Activated T-helper 1 cell treated with anti-CD3 and anti-CD28 coated beads, Interleukin-12 subunit alpha, Interleukin-12 subunit beta, Interleukin-2, Interleukin-4 antibody, amounts not matched to agents 30 ng/mL and 10 ng/mL and 1 ng/mL, durations not matched to agents 14 hours and 24 hours and 36 hours (primary cell): ENCODE measurements around the gene CTIF. TPM values are rescaled to one million over a fixed set of nuclear protein-coding genes. Genes with fewer than 3 reads are reported as not detected.
A peak's percentile ranks its signal among the peaks of the same experiment; 100 is the strongest.

Experiments
- DNase-seq: peaks from one replicate; pipeline ENCODE4 v3.0.0; 2021; ENCODE audit warnings: low spot score
- H3K27ac Mint-ChIP-seq: one replicate; pipeline ENCODE4 v1.8.0; 2021; ENCODE audit warnings: mild to moderate bottlenecking, mixed read lengths
- H3K27me3 Mint-ChIP-seq: one replicate; pipeline ENCODE4 v1.8.0; 2022; ENCODE audit warnings: mild to moderate bottlenecking, moderate library complexity, mixed read lengths; ENCODE audit not compliant: insufficient read depth
- H3K36me3 Mint-ChIP-seq: one replicate; pipeline ENCODE4 v1.8.0; 2021; ENCODE audit warnings: low read depth, mixed read lengths
- H3K4me1 Mint-ChIP-seq: one replicate; pipeline ENCODE4 v1.8.0; 2021; ENCODE audit warnings: low read depth, mixed read lengths
- H3K4me3 Mint-ChIP-seq: one replicate; pipeline ENCODE4 v1.8.0; 2021; ENCODE audit warnings: mild to moderate bottlenecking, moderate library complexity, mixed read lengths
- H3K9me3 Mint-ChIP-seq: one replicate; pipeline ENCODE4 v1.8.0; 2021; ENCODE audit warnings: mixed read lengths
- intact Hi-C: fragments of 100-400 bp; cut with micrococcal nuclease; formaldehyde crosslinking; loops from one replicate; pipeline ENCODE4 v1.15.1; 2024
- total RNA-seq: library from RNA; stranded (reverse); gene quantifications from 2 replicates; pipeline ENCODE4 v1.2.3, GENCODE V29; 2022

Gene CTIF
- total RNA-seq, 1 donor from 2014 or later, result 7.2 TPM

DNA sequence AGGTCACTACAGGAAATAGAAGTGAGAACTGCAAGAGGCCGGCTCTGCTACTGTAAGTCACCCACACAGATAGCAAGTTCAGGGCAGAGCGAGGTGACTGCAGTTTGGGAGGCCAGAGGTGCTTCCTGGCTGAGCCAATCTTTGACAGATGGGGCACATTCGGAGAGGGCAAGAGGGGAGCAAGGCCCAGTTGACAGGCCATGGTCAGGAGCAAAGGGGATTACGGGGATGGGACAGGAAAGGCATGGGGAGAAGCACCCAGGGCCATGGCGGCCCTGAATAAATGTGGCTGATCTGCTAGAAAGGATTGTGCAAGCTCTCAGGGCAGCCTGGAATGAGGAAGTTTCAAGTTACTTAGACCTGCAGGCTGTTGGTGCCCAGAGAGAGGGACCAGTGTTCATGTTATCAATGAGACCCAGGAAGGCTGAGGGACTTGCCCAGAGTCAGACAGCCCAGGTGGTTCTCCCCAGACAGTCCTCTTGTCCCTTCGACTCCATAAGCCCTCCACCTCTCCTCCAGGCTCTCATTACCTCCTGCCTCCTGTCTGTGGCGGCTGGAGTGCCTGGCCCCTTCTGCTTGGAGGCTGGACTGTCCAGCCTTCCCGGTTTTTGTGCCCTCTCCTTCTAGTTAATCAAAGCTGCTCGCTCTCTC lies 123.3 kb downstream of the CTIF start:
- peaks cover 4% of the 10 kb centered on the region for H3K27me3 Mint-ChIP-seq
- H3K36me3 Mint-ChIP-seq, result no peaks in the 10 kb centered on the region
- intact Hi-C loops, result loop anchor here (5.0 kb wide), 1 partner anchor 120 kb away; no protein-coding TSS in a partner anchor
- peaks cover 7% of the 10 kb centered on the region for H3K9me3 Mint-ChIP-seq
- no peak overlapping the region for H3K27ac Mint-ChIP-seq
- no peak overlapping the region for H3K4me3 Mint-ChIP-seq
- DNase-seq, result no peak
- H3K4me1 Mint-ChIP-seq, result no peaks in the 10 kb centered on the region

DNA sequence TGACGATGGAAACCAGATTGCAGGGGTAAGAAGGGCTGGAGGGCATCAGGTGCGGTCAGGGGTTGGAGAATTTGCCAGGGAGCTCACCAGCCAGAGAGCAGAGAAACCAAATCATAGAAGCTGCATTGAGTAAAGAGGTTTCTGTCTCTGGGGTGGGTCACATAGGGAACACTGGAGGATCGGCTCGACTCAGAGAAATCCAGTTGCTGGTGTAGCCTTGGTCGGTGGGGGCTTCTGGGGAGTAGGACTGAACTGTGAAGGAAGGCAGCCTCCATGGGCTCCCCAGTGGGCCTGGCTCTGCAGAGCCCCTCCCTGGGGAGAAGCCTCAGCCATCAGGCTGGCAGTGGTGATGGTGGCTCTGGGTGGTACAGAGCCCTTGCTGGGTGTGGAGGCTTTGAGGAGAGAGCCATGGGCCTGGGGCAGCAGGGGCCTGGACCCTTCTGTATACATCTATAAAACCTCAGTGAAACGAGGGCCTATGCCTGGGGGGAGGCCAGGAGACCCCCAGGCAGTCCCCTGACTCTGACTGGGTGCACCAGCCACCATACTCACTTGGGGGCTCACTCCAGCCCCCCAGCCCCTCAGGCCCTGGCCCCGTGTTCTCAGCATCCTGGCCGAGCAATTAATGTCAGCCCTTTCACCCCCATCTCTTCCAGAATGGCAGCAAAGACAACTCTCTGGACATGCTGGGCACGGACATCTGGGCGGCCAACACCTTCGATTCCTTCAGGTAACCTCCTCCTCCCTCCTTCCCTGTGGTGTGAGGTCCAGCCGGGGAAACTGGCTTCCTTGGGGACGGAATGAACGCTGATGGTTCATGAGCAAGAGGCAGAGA lies 124.5 kb downstream of the CTIF start:
- Mint-ChIP-seq H3K4me3 (no peak overlapping the region), H3K27me3 (peaks cover 4% of the 10 kb centered on the region), H3K27ac (no peak overlapping the region), H3K9me3 (peaks cover 7% of the 10 kb centered on the region), H3K36me3 (no peaks in the 10 kb centered on the region), H3K4me1 (no peaks in the 10 kb centered on the region)
- no peak for DNase-seq
- intact Hi-C loops, result loop anchor here (5.0 kb wide), 1 partner anchor 121 kb away; no protein-coding TSS in a partner anchor

DNA sequence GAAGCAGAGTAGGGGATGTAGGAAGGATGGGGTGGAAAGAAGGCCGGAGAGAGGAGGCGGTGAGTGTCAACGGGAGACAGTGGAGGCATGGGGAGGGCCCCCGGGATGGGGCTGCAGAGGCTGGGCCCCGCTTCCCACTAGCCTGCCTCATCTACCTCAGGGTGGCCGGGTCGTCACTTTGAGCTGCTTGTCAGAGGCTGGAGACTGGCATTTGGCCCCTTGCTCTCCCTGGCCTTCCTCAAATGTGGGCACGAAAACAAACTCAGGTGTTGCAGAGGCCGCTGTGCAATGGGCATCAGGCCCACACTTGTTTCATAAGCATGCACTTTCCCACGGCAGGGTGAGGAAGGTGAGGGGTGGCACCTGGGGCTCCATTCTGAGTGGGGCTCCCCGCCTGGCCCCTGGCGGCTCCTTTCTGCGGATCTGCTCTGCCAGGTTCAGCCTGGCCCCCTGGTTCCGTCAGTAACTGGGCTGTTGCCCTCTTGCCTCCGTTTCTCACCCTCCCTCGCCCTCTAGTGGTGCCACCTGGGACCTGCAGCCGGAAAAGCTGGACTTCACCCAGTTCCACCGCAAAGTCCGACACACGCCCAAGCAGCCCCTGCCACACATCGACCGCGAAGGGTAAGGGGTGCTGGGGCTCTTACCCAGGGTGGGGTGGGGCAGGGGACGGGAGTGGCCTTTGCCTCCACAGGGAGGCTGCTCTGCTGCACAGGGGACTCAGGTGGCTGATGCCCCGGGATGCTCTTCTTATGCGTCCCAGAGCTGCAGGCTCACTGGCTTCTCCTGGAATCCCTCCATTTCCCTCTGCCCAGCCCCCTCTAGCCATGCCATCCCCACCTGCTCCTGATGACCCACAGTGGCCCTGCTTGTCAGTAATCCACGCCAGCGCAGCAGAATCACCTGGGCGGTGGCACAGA lies 125.4 kb downstream of the CTIF start:
- peak; percentile 28 for DNase-seq
- intact Hi-C loops, result loop anchor here (1.0 to 5.0 kb wide), 2 partner anchors 122 to 188 kb away; no protein-coding TSS in a partner anchor
- no peak overlapping the region for H3K27ac Mint-ChIP-seq
- H3K36me3 Mint-ChIP-seq, result no peaks in the 10 kb centered on the region
- H3K9me3 Mint-ChIP-seq, result peaks cover 7% of the 10 kb centered on the region
- no peaks in the 10 kb centered on the region for H3K4me1 Mint-ChIP-seq
- H3K4me3 Mint-ChIP-seq, result no peak overlapping the region
- peaks cover 4% of the 10 kb centered on the region for H3K27me3 Mint-ChIP-seq

DNA sequence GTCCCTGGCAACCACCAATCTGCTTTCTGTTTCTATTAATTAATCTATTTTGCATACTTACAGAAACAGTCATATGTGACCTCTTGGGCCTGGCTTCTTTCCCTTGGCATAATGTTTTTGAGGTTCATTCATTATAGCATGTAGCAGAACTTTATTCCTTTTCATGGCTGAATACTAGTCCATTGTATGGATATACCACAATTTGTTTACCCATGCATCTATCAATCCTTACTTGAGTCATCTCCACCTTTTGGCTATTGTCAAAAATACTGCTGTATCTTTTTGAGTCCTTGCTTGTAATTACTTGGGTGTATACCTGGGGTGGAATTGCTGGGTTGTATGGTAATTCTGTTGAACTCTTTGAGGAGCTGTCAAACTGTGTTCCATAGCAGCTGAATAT lies 126.8 kb downstream of the CTIF start:
- Mint-ChIP-seq H3K27me3 (peaks cover 4% of the 10 kb centered on the region), H3K27ac (no peak overlapping the region), H3K9me3 (peaks cover 7% of the 10 kb centered on the region), H3K36me3 (no peaks in the 10 kb centered on the region), H3K4me1 (no peaks in the 10 kb centered on the region), H3K4me3 (no peak overlapping the region)
- intact Hi-C loops, result no loop called here
- no peak for DNase-seq

DNA sequence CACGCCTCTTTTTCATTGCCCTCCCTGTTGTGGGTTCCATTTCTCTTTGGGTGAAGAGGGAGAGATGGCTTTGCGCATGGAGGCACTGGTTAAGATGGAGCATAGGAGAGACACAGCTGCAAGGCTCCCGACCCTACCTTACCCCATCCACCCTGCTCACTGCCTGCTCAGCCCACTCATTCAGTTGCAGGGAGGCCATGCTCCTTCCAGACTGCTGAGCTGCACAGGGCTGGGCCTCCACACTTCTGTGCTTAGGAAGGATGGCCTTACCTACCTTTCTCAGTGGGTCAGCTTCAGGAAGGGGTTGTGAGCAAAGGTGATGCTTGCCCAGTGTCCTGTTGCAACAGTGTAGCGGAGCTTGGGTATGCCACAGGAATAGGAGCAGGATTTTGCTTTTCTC lies 127.8 kb downstream of the CTIF start:
- Mint-ChIP-seq H3K4me1 (no peaks in the 10 kb centered on the region), H3K36me3 (peaks cover under 1% of the 10 kb centered on the region), H3K27ac (no peak overlapping the region), H3K9me3 (peaks cover 12% of the 10 kb centered on the region), H3K4me3 (no peak overlapping the region), H3K27me3 (peaks cover 4% of the 10 kb centered on the region)
- intact Hi-C loops, result no loop called here
- no peak for DNase-seq

DNA sequence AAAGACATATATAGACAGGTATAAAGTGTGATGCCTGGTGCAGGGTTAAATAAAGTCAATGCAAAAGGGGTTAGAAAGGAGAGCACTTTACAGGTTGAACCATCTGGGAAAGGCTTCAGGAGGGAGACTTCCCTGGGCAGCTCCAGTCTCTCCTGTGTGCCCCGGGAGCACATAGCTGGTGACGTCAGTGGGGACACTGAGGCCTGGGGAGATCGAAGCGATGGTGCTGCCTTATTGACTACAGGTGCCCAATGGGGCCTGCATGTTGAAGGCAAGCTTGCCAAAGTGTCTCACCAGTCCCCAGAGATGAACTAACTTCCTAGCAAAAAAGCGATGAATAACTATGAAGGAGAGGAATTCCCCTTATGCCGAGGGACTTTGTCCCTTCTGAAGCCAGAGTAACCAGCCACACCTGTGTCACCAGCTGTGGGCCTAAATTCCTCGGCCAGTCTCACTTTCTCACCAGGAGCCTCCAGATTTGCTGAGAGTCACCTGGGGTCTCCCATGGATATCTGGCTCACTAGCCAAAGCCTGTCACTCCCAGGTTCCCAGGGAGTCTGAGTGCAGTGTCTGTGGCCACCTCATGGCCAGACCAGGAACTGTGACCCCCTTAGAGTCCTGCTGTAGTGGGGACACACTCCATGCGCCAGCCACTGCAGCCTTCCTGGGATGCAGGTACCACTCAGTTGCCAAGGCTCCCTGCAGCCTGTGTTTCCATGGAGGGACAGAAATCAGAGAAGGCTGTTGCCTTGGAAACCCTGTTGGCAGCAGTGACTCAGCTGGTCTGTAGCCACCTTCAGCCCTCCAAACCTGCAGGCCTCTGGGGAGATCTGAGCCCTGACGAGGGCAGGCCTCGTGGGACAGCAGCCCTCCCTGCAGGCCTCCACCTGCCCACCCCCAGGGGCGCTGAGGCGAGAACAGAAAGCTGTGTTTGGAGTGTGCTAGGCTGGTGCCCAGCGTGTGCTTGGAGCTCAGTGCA lies 128.7 kb downstream of the CTIF start:
- no peaks in the 10 kb centered on the region for H3K4me1 Mint-ChIP-seq
- peaks cover 14% of the 10 kb centered on the region for H3K9me3 Mint-ChIP-seq
- no peak overlapping the region for H3K4me3 Mint-ChIP-seq
- H3K27ac Mint-ChIP-seq, result no peak overlapping the region
- DNase-seq, result no peak
- intact Hi-C loops, result no loop called here
- H3K27me3 Mint-ChIP-seq, result peaks cover 4% of the 10 kb centered on the region
- peaks cover 2% of the 10 kb centered on the region for H3K36me3 Mint-ChIP-seq

DNA sequence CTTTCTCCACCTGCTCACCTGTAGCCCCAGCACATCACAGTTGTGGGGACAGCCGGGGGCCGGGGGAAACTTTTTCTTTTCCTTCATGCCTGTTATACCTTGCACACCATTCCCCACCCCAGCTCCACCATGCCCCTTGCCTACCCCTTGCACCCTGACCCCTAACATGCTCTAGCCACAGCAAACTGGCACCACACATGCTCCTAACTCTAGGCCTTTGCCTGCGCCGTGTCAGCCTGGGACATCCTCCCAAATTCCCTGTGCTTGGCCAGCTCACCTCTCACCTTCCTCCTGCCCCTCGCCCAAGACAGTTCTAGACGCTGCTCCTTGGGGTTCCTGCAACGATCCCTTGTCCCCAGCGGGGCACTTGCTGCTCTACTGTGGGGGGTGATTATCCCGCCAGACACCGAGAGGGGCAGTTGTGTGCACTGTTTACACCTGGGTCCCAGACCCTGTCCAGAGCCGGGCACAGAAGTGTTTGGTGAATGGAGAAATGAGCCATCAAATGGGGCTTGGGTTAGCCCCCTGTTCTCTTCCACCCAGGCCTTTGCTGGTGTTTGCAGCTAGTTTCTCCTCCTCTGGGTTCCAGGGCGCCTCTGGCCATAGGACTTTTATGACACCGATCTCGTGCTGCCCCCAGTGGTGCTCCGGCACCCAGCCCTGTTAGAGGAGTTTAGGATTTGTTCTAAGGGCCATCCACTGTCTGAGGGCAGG lies 129.8 kb downstream of the CTIF start:
- intact Hi-C loops, result no loop called here
- Mint-ChIP-seq H3K4me1 (no peaks in the 10 kb centered on the region), H3K4me3 (no peak overlapping the region), H3K9me3 (peaks cover 14% of the 10 kb centered on the region), H3K27me3 (peaks cover 4% of the 10 kb centered on the region), H3K36me3 (peaks cover 2% of the 10 kb centered on the region), H3K27ac (no peak overlapping the region)
- DNase-seq, result no peak

DNA sequence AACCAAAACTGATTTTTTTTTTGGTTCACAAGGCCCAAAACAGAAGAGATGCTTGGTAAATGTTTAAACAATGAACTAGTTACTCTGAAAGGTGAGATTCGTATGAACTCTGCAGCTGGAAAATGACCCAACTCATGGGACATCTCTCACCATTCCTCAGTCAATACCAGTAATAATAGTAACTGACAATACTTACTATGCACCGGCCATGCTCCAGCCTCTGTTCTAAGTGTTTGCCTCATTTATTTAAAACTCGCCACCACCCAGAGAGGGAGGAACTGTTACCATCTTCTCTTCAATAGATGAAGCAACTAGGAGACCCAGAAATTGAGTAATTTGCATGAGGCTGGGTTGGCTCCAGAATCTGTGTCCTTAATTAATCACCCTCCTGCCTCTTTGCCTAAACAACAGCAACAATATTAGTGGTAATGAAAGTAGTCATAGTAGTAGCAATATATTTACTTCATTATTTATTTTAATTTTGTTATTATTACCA lies 130.4 kb downstream of the CTIF start:
- H3K27ac Mint-ChIP-seq, result no peak overlapping the region
- peaks cover 4% of the 10 kb centered on the region for H3K27me3 Mint-ChIP-seq
- peaks cover 14% of the 10 kb centered on the region for H3K9me3 Mint-ChIP-seq
- no peak overlapping the region for H3K4me3 Mint-ChIP-seq
- H3K36me3 Mint-ChIP-seq, result peaks cover 2% of the 10 kb centered on the region
- intact Hi-C loops, result no loop called here
- no peaks in the 10 kb centered on the region for H3K4me1 Mint-ChIP-seq
- DNase-seq, result no peak

DNA sequence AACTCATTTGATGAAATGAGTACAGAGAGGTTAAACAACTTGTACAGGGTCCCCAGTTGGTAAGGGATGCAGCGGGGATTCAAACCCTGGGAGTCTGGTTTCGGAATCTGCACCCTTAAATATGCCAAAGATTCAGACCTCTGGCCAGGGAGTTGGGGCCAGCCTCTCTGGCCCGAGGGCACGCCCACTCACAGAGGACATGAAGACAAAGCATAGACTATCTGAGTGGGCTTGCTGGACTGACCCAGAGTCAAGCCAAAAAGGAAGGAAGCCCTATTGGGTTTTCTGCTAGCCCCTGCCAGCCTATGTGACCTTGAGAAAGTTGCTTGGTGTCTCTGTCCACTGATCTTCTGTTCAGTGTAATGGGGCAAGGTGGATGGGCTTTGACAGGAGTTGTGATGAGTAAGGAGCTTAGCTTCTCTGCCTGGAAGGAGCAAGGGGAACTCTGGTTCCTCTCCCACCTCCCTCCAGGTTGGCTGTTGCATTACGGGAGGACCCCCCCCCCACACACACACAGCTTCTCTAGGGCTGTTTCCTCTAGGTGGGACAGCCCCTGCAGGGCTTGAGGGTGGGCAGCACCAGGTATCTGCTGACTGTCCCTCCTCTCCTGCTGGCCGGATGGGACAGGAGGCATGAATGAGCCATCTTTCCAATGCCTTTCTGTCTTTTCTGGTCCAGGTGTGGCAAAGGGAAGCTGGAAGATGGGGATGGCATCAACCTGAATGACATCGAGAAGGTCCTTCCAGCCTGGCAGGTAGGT lies 131.3 kb downstream of the CTIF start:
- Mint-ChIP-seq H3K27me3 (peaks cover 4% of the 10 kb centered on the region), H3K27ac (no peak overlapping the region), H3K36me3 (peaks cover 2% of the 10 kb centered on the region), H3K4me3 (no peak overlapping the region), H3K4me1 (no peaks in the 10 kb centered on the region), H3K9me3 (peaks cover 14% of the 10 kb centered on the region)
- no peak for DNase-seq
- intact Hi-C loops, result loop anchor here (10.0 kb wide), 1 partner anchor 325 kb away; no protein-coding TSS in a partner anchor

DNA sequence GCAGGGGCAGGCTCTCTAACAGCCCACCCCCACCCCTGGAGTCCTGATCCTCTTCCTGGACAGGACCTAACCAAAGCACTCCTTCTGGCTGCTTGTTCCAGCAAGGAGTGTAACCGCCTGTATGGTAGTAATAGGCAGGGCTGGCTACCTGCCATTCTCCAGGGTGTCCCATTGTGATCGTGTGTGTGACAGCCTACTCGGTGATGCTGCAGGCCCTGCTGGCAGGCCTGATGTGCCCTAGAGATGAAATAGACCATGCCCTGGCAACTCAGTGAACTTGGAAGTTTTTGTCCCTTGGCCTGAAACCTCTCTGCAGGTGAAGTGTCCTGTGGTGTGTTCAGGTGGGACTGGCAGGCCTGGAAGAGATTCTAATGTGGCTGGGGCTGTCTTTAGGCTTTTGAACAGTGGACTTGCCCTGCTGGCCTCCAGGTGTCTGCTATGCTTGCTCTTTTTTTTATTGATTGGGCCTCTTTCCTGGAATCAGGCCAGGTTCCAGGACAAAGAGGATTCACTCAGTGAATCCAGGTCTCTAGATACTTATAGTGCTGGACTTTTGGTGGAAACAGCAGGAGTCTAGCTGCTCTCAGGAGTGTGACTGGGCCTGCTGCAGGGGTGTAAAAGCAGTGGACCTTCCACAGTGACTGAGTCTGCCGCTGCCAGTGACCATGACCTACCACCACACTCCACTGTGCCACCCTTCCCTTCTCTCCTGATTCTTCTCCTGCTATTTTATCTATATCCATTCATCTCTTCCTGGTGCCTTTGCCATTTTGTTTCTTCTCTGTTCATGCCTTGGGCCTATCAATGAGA lies 132.1 kb downstream of the CTIF start:
- Mint-ChIP-seq H3K9me3 (peaks cover 10% of the 10 kb centered on the region), H3K36me3 (peaks cover 2% of the 10 kb centered on the region), H3K27me3 (peaks cover 3% of the 10 kb centered on the region), H3K27ac (no peak overlapping the region), H3K4me1 (no peaks in the 10 kb centered on the region), H3K4me3 (no peak overlapping the region)
- no peak for DNase-seq
- intact Hi-C loops, result loop anchor here (10.0 kb wide), 1 partner anchor 324 kb away; no protein-coding TSS in a partner anchor
